ENCODE measurements around the gene NOL7. TPM values are rescaled to one million over a fixed set of nuclear protein-coding genes. Genes with fewer than 3 reads are reported as not detected.

The NOL7 gene
- total RNA-seq, 4 donors from 2014 or later = 49.4 to 64.7 (median 55.7) TPM

- intact Hi-C loops (cut with DNase I; ENCODE audit: low total_unique reads) = no loop called here
- no peak for DNase-seq
- Histone ChIP-seq H3K4me3 (no peak overlapping the region), H3K27ac (no peak overlapping the region), H3K36me3 (no peaks in the 10 kb centered on the region), H3K27me3 (no peaks in the 10 kb centered on the region), H3K9me3 (no peaks in the 10 kb centered on the region), H3K4me1 (no peaks in the 10 kb centered on the region)
- no peak for TF ChIP-seq CTCF (IDR thresholded peaks at IDR 0.05)
- no peak for TF ChIP-seq POLR2A (IDR thresholded peaks at IDR 0.05)
Measured at GRCh38 chr6:13589801-13590200, 25.3 kb upstream of the NOL7 start.

GRCh38 chr6:13590574-13591153 lies 24.5 kb upstream of the NOL7 start:
- no peak for TF ChIP-seq POLR2A (IDR thresholded peaks at IDR 0.05)
- TF ChIP-seq CTCF (IDR thresholded peaks at IDR 0.05) = no peak
- Histone ChIP-seq H3K9me3 (no peaks in the 10 kb centered on the region), H3K36me3 (no peaks in the 10 kb centered on the region), H3K4me1 (no peaks in the 10 kb centered on the region), H3K4me3 (no peak overlapping the region), H3K27ac (no peak overlapping the region), H3K27me3 (no peaks in the 10 kb centered on the region)
- intact Hi-C loops (cut with DNase I; ENCODE audit: low total_unique reads) = no loop called here
- DNase-seq = no peak

GRCh38 chr6:13591205-13591921 lies 23.8 kb upstream of the NOL7 start:
- no peak overlapping the region for H3K4me3 ChIP-seq
- no peak for TF ChIP-seq POLR2A (IDR thresholded peaks at IDR 0.05)
- no peak for TF ChIP-seq CTCF (IDR thresholded peaks at IDR 0.05)
- no peaks in the 10 kb centered on the region for H3K4me1 ChIP-seq
- no peaks in the 10 kb centered on the region for H3K9me3 ChIP-seq
- H3K36me3 ChIP-seq = no peaks in the 10 kb centered on the region
- no peaks in the 10 kb centered on the region for H3K27me3 ChIP-seq
- H3K27ac ChIP-seq = no peak overlapping the region
- intact Hi-C loops (cut with DNase I; ENCODE audit: low total_unique reads) = no loop called here
- no peak for DNase-seq

- H3K27ac ChIP-seq = no peak overlapping the region
- no peaks in the 10 kb centered on the region for H3K36me3 ChIP-seq
- DNase-seq = no peak
- no peaks in the 10 kb centered on the region for H3K4me1 ChIP-seq
- intact Hi-C loops (cut with DNase I; ENCODE audit: low total_unique reads) = no loop called here
- no peak overlapping the region for H3K4me3 ChIP-seq
- H3K27me3 ChIP-seq = no peaks in the 10 kb centered on the region
- H3K9me3 ChIP-seq = no peaks in the 10 kb centered on the region
- TF ChIP-seq CTCF (IDR thresholded peaks at IDR 0.05) (no peak), POLR2A (IDR thresholded peaks at IDR 0.05) (no peak)
Measured at GRCh38 chr6:13593103-13593502, 22.0 kb upstream of the NOL7 start.

- no peaks in the 10 kb centered on the region for H3K4me1 ChIP-seq
- H3K27ac ChIP-seq = no peak overlapping the region
- H3K27me3 ChIP-seq = no peaks in the 10 kb centered on the region
- TF ChIP-seq POLR2A (IDR thresholded peaks at IDR 0.05) = no peak
- TF ChIP-seq CTCF (IDR thresholded peaks at IDR 0.05) = no peak
- intact Hi-C loops (cut with DNase I; ENCODE audit: low total_unique reads) = no loop called here
- no peaks in the 10 kb centered on the region for H3K9me3 ChIP-seq
- no peak for DNase-seq
- H3K36me3 ChIP-seq = no peaks in the 10 kb centered on the region
- no peak overlapping the region for H3K4me3 ChIP-seq
Measured at GRCh38 chr6:13593720-13594119, 21.4 kb upstream of the NOL7 start.

Data from uterus (tissue), 4 donors.